GM23248 (cell line): ENCODE measurements around the gene MYADM.

Experiments
- EZH2 ChIP-seq: fragments of 200-600 bp; sonication (generic); IDR thresholded peaks from 2 replicates; pipeline ENCODE4 v1.6.1; 2018; ENCODE audit warnings: antibody characterized with exemption, mild to moderate bottlenecking; ENCODE audit not compliant: insufficient read depth, poor library complexity, severe bottlenecking
- EZH2phosphoT487 ChIP-seq: fragments of 200-600 bp; sonication (generic); IDR thresholded peaks from 2 replicates; pipeline ENCODE4 v1.6.1; 2018; ENCODE audit warnings: antibody characterized with exemption, moderate library complexity, mild to moderate bottlenecking, low read depth; ENCODE audit not compliant: insufficient read depth

GRCh38 chr19:53909471-53910169, 41.9 kb downstream of the MYADM start:
- peak; percentile 87 for TF ChIP-seq EZH2
- TF ChIP-seq EZH2phosphoT487 = peak; percentile 73; the same call in 1 of the 2 replicates
